H1 (cell line): ENCODE data around the gene TDRD9. TPM values are rescaled to one million over a fixed set of nuclear protein-coding genes. Genes with fewer than 3 reads are reported as not detected.
"Not testable (repeated sequence)": the region's sequence is repeated elsewhere in the genome, so short reads cannot be mapped to it uniquely, and the experiment has no call there.

ENCODE experiments used
- CTCF ChIA-PET: fragments of 300-600 bp; sonication (Branson Sonifier 250); formaldehyde crosslinking; loops from one replicate; lab custom pipeline; 2021; ENCODE audit not compliant: partially characterized antibody; lab: Charles Lee
- POLR2A ChIA-PET: fragments of 300-600 bp; sonication (Branson Sonifier 250); formaldehyde crosslinking; loops from one replicate; lab custom pipeline; 2021; ENCODE audit warnings: inconsistent platforms; ENCODE audit not compliant: partially characterized antibody; lab: Charles Lee
- DNase-seq, 2 experiments: peaks; one replicate each; pipeline versions ENCODE4 v3.0.0 to v3.0.0-alpha.2; 2010 to 2022; ENCODE audit warnings: low spot score in 2 of 2, low read depth in 1 of 2, mixed read lengths in 1 of 2
- FAIRE-seq: peaks from 2 replicates; lab custom pipeline; 2011; peaks lifted over from hg19 to GRCh38; lab: Jason Lieb, UNC
- H2AFZ ChIP-seq: 2 replicates; pipeline ENCODE4 v1.8.1; 2012; ENCODE audit warnings: low read length, inconsistent platforms
- H2AK5ac ChIP-seq: 2 replicates; pipeline ENCODE4 v1.6.1; 2013; ENCODE audit warnings: low read depth, low read length
- H2BK120ac ChIP-seq: replicated peaks from 2 replicates; pipeline ENCODE3; 2013; ENCODE audit warnings: low read depth, low read length, inconsistent platforms
- H2BK12ac ChIP-seq: 2 replicates; pipeline ENCODE4 v1.6.1; 2013; ENCODE audit warnings: low read depth, low read length
- H2BK15ac ChIP-seq: 2 replicates; pipeline ENCODE4 v1.6.1; 2013; ENCODE audit warnings: low read length
- H2BK20ac ChIP-seq: 2 replicates; pipeline ENCODE4 v1.6.1; 2013; ENCODE audit warnings: low read length
- H2BK5ac ChIP-seq: 2 replicates; pipeline ENCODE4 v1.6.1; 2013; ENCODE audit warnings: low read depth, low read length
- H3K14ac ChIP-seq: 2 replicates; pipeline ENCODE4 v1.6.1; 2013; ENCODE audit warnings: inconsistent platforms; ENCODE audit not compliant: insufficient read length
- H3K18ac ChIP-seq: 2 replicates; pipeline ENCODE4 v1.6.1; 2013; ENCODE audit warnings: low read length; ENCODE audit errors: extremely low read depth
- H3K23ac ChIP-seq: 2 replicates; pipeline ENCODE4 v1.6.1; 2013; ENCODE audit warnings: inconsistent platforms; ENCODE audit not compliant: insufficient read length
- H3K23me2 ChIP-seq: 2 replicates; pipeline ENCODE4 v1.6.1; 2013; ENCODE audit warnings: low read depth, low read length
- H3K27ac ChIP-seq: 2 replicates; pipeline ENCODE4 v1.6.1; 2011; ENCODE audit warnings: low read depth, low read length, inconsistent platforms
- H3K27me3 ChIP-seq, 4 experiments: replicated peaks in 1 of 4; 1 replicate in 1 of 4; 2 replicates in 3 of 4; pipeline versions ENCODE4 v1.6.1 to v1.8.1; 2011 to 2013; ENCODE audit warnings: low read length in 3 of 4, mild to moderate bottlenecking in 3 of 4, inconsistent platforms in 2 of 4, mixed read lengths in 2 of 4, moderate library complexity in 1 of 4; ENCODE audit not compliant: control insufficient read depth in 3 of 4, insufficient read depth in 3 of 4; ENCODE audit errors: extremely low read depth in 1 of 4
- H3K36me3 ChIP-seq, 4 experiments: 2 replicates each; pipeline versions ENCODE4 v1.6.1 to v1.8.1; 2011 to 2013; ENCODE audit warnings: mild to moderate bottlenecking in 4 of 4, low read length in 3 of 4, moderate library complexity in 2 of 4, control low read depth in 1 of 4, inconsistent platforms in 1 of 4; ENCODE audit not compliant: insufficient read depth in 4 of 4, control insufficient read depth in 2 of 4
- H3K4ac ChIP-seq: replicated peaks from 2 replicates; pipeline ENCODE3; 2013; ENCODE audit warnings: low read length, low read depth, mixed read lengths, inconsistent platforms; ENCODE audit not compliant: insufficient read length
- H3K4me1 ChIP-seq, 4 experiments: replicated peaks in 1 of 4; 1 replicate in 1 of 4; 2 replicates in 3 of 4; pipeline versions ENCODE4 v1.6.1 to v1.8.1; 2011 to 2013; ENCODE audit warnings: low read length in 3 of 4, inconsistent platforms in 2 of 4, mixed read lengths in 1 of 4; ENCODE audit not compliant: insufficient read depth in 4 of 4, control insufficient read depth in 3 of 4
- H3K4me2 ChIP-seq, 2 experiments: 2 replicates each; pipeline versions ENCODE4 v1.6.1 to v1.8.1; 2011 to 2013; ENCODE audit warnings: low read depth in 2 of 2, low read length in 2 of 2, control low read depth in 1 of 2, inconsistent platforms in 1 of 2, mild to moderate bottlenecking in 1 of 2; ENCODE audit not compliant: insufficient read depth in 1 of 2
- H3K4me3 ChIP-seq, 4 experiments: fragments of 200-600, 300-600 bp in 1 of 4; sonication (generic), shearing (Covaris generic), sonication (Bioruptor Twin) in 1 of 4; 2 replicates each; pipeline versions ENCODE4 v1.5.1 to v1.8.1; 2011 to 2016; ENCODE audit warnings: low read length in 4 of 4, low read depth in 3 of 4, control low read depth in 2 of 4, inconsistent platforms in 2 of 4, mild to moderate bottlenecking in 2 of 4, mixed read lengths in 1 of 4, moderate library complexity in 1 of 4; ENCODE audit not compliant: insufficient read depth in 2 of 4; ENCODE audit errors: extremely low read depth in 1 of 4
- H3K56ac ChIP-seq: replicated peaks from 2 replicates; pipeline ENCODE3; 2013; ENCODE audit warnings: low read depth, mild to moderate bottlenecking, mixed read lengths, low read length, inconsistent platforms; ENCODE audit not compliant: insufficient read length
- H3K79me1 ChIP-seq: 2 replicates; pipeline ENCODE4 v1.6.1; 2013; ENCODE audit warnings: low read depth, low read length, control low read depth
- H3K79me2 ChIP-seq, 2 experiments: 2 replicates each; pipeline versions ENCODE4 v1.6.1 to v1.8.1; 2012 to 2013; ENCODE audit warnings: low read length in 2 of 2, mild to moderate bottlenecking in 2 of 2, inconsistent platforms in 1 of 2; ENCODE audit not compliant: insufficient read depth in 2 of 2, control insufficient read depth in 1 of 2
- H3K9ac ChIP-seq, 4 experiments: replicated peaks in 1 of 4; 1 replicate in 1 of 4; 2 replicates in 3 of 4; pipeline versions ENCODE4 v1.6.1 to v1.8.1; 2011 to 2013; ENCODE audit warnings: low read depth in 3 of 4, low read length in 3 of 4, control low read depth in 2 of 4, mild to moderate bottlenecking in 2 of 4, moderate library complexity in 2 of 4, inconsistent platforms in 1 of 4; ENCODE audit errors: extremely low read depth in 1 of 4
- H3K9me3 ChIP-seq, 2 experiments: 2 replicates each; pipeline versions ENCODE4 v1.6.1 to v1.8.1; 2012 to 2013; ENCODE audit warnings: mild to moderate bottlenecking in 2 of 2, moderate library complexity in 2 of 2, control low read depth in 1 of 2, inconsistent platforms in 1 of 2, low read depth in 1 of 2, low read length in 1 of 2, mixed read lengths in 1 of 2; ENCODE audit not compliant: insufficient read depth in 2 of 2
- H4K20me1 ChIP-seq, 2 experiments: replicated peaks in 1 of 2; 2 replicates each; pipeline versions ENCODE3 to v1.8.1; 2011 to 2013; ENCODE audit warnings: inconsistent platforms in 2 of 2, low read length in 2 of 2, mild to moderate bottlenecking in 1 of 2; ENCODE audit not compliant: insufficient read depth in 2 of 2, control insufficient read depth in 1 of 2
- H4K5ac ChIP-seq: 2 replicates; pipeline ENCODE4 v1.6.1; 2013; ENCODE audit warnings: low read length, low read depth, mixed read lengths, inconsistent platforms; ENCODE audit not compliant: insufficient read length
- H4K8ac ChIP-seq: 2 replicates; pipeline ENCODE4 v1.8.0; 2013; ENCODE audit warnings: mild to moderate bottlenecking, moderate library complexity, low read length, inconsistent platforms; ENCODE audit not compliant: insufficient read depth; ENCODE audit errors: extremely low read depth
- H4K91ac ChIP-seq: replicated peaks from 2 replicates; pipeline ENCODE3; 2013; ENCODE audit warnings: low read length, mixed read lengths, inconsistent platforms; ENCODE audit not compliant: insufficient read length
- RAD21 ChIP-seq, 2 experiments: IDR thresholded peaks in 1 of 2; conservative IDR thresholded peaks in 1 of 2; 2 replicates each; pipeline ENCODE4 v1.6.1; 2011; ENCODE audit warnings: low read depth in 2 of 2, low read length in 2 of 2, improper control_type of control experiment in 1 of 2, inconsistent platforms in 1 of 2, mild to moderate bottlenecking in 1 of 2, moderate library complexity in 1 of 2
- WGBS, 2 experiments: shearing (Covaris generic) in 1 of 2; methylation state at CpG; one replicate each; pipeline versions ENCODE4 v1.1.6 to v1.1.7; 2013 to 2015; ENCODE audit warnings: low lambda C conversion rate in 2 of 2, mixed read lengths in 2 of 2, inconsistent platforms in 1 of 2, low coverage in 1 of 2, missing lambda C conversion rate in 1 of 2; ENCODE audit not compliant: insufficient replicate concordance in 2 of 2, insufficient coverage in 1 of 2, insufficient read length in 1 of 2; ENCODE audit errors: extremely low coverage in 1 of 2, missing lambda C conversion rate in 1 of 2; 5-methylcytosine and 5-hydroxymethylcytosine counted together
- polyA plus RNA-seq, 7 experiments: library from polyadenylated mRNA; depleted of rRNA in 3 of 7; stranded (reverse) in 5 of 7; unstranded in 2 of 7; fragments of >200 nt in 5 of 7; fragments of 200-250 nt in 2 of 7; gene quantifications; 1 replicate in 5 of 7; 2 replicates in 1 of 7; 4 replicates in 1 of 7; pipeline versions ENCODE4 v1.2.1 to v1.2.3, GENCODE V29; 2011 to 2013; ENCODE audit warnings: missing spikeins in 2 of 7, mixed read lengths in 2 of 7
- total RNA-seq: library from RNA; stranded (reverse); fragmentation: NEBNext Ultra II Directional; extraction: Animal tissue kit (Norgen Biotek cat#: 25700); gene quantifications from 2 replicates; pipeline ENCODE4 v1.2.1, GENCODE V29; 2021
- TF ChIP-seq, protein P1 (sequence below), 3 experiments: IDR thresholded peaks; 1 replicate in 2 of 3; 2 replicates in 1 of 3; pipeline versions ENCODE4 v1.5.1 to v1.6.1; 2011; ENCODE audit warnings: low read length in 3 of 3, mild to moderate bottlenecking in 3 of 3, inconsistent platforms in 2 of 3, low read depth in 1 of 3, moderate library complexity in 1 of 3; ENCODE audit not compliant: insufficient read depth in 1 of 3; ENCODE audit errors: control extremely low read depth in 1 of 3

Gene TDRD9
- total and polyA plus RNA-seq, 2 of the 8 experiments (the other 6 are each of a cell fraction or from before 2014, with no cell fraction given), result not detected

GRCh38 chr14:103980623-103981238, 52.5 kb downstream of the TDRD9 start:
- not testable (repeated sequence) for H2BK15ac ChIP-seq, H3K9ac ChIP-seq
- TF ChIP-seq RAD21 (IDR thresholded peaks at IDR 0.05 in 1 of 2, conservative IDR thresholded peaks at IDR 0.05 in 1 of 2; ENCODE audit: low read depth in 2 of 2, low read length in 2 of 2), result peak; percentile 45 to 50; a peak in 3 of 4 replicates
- TF ChIP-seq, protein P1, sequence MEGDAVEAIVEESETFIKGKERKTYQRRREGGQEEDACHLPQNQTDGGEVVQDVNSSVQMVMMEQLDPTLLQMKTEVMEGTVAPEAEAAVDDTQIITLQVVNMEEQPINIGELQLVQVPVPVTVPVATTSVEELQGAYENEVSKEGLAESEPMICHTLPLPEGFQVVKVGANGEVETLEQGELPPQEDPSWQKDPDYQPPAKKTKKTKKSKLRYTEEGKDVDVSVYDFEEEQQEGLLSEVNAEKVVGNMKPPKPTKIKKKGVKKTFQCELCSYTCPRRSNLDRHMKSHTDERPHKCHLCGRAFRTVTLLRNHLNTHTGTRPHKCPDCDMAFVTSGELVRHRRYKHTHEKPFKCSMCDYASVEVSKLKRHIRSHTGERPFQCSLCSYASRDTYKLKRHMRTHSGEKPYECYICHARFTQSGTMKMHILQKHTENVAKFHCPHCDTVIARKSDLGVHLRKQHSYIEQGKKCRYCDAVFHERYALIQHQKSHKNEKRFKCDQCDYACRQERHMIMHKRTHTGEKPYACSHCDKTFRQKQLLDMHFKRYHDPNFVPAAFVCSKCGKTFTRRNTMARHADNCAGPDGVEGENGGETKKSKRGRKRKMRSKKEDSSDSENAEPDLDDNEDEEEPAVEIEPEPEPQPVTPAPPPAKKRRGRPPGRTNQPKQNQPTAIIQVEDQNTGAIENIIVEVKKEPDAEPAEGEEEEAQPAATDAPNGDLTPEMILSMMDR (IDR thresholded peaks at IDR 0.05; ENCODE audit: control extremely low read depth in 1 of 3, insufficient read depth in 1 of 3, low read depth in 1 of 3, low read length in 3 of 3), result peak in 2 of 3 experiments; percentile 10 to 25; a peak in 2 of 4 replicates
- TF ChIP-seq, all 59 proteins: peak for 2; not testable (repeated sequence) for 57
- WGBS, 2 experiments, result 60% methylated on average over 13 of the region's 14 CpGs; no CpG with 5 or more reads in 1 of the 2 experiments
- H3K79me2 ChIP-seq, H4K8ac ChIP-seq, H4K5ac ChIP-seq, H2BK20ac ChIP-seq, H2AK5ac ChIP-seq, H3K27ac ChIP-seq, H3K23ac ChIP-seq, H3K27me3 ChIP-seq, H3K18ac ChIP-seq, H3K4me2 ChIP-seq, H3K4ac ChIP-seq, H2BK120ac ChIP-seq, H2BK5ac ChIP-seq, H4K20me1 ChIP-seq, H3K4me3 ChIP-seq, H2AFZ ChIP-seq, H4K91ac ChIP-seq, H3K56ac ChIP-seq, FAIRE-seq, H3K36me3 ChIP-seq, H3K4me1 ChIP-seq, H3K79me1 ChIP-seq, H3K23me2 ChIP-seq, H3K14ac ChIP-seq, H2BK12ac ChIP-seq, POLR2A ChIA-PET: not testable (repeated sequence)
- peaks cover 15 to 21% of the 10 kb centered on the region in 2 experiments; a peak in 3 of 4 replicates for H3K9me3 ChIP-seq
- DNase-seq, result peak; percentile 7 to 58
- CTCF ChIA-PET, result interaction anchor here (0.7 to 4.6 kb wide), 21 partner anchors 10 to 274 kb away, joined by 3 to 43 read pairs (median 5); partner anchors contain the start of gene RD3L
